Measurements from ENCODE around the gene VIT.

DNA sequence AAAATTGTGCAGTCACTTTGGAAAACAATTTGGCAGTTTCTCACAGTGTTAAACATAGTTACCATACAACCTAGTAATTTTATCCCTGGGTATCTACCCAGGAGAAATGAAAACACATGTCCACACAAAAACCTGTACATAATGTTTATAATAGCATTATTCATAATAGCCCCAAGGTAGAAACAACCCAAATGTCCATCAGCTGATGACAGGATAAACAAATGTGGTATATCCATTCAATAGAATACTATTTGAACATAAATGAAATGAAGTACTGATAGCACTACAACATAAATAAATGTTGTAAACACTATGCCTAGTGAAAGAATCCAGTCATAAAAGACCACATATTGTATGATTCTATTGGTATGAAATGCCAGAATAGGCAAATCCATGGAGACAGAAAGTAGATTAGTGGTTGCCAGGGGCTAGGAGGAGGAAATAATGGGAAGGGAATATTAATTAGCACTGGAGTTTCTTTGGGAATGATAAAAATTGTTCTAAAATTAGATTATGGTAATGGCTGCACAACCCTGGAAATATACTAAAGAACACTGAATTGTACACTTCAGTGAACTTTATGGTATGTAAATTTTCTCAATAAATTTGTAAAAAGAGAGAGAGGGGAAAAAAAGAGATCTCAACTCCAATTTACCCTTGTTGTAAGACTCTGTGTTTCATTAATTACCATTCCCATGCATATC, 20.8 kb upstream of the VIT start:
- TF ChIP-seq, protein P1, sequence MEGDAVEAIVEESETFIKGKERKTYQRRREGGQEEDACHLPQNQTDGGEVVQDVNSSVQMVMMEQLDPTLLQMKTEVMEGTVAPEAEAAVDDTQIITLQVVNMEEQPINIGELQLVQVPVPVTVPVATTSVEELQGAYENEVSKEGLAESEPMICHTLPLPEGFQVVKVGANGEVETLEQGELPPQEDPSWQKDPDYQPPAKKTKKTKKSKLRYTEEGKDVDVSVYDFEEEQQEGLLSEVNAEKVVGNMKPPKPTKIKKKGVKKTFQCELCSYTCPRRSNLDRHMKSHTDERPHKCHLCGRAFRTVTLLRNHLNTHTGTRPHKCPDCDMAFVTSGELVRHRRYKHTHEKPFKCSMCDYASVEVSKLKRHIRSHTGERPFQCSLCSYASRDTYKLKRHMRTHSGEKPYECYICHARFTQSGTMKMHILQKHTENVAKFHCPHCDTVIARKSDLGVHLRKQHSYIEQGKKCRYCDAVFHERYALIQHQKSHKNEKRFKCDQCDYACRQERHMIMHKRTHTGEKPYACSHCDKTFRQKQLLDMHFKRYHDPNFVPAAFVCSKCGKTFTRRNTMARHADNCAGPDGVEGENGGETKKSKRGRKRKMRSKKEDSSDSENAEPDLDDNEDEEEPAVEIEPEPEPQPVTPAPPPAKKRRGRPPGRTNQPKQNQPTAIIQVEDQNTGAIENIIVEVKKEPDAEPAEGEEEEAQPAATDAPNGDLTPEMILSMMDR (IDR thresholded peaks at IDR 0.05; ENCODE audit: poor library complexity) = no peak
- TF ChIP-seq EZH2phosphoT487 (IDR thresholded peaks at IDR 0.05; ENCODE audit: low read depth, severe bottlenecking, unreplicated experiment) (no peak), EZH2 (IDR thresholded peaks at IDR 0.05; ENCODE audit: borderline replicate concordance) (no peak)

Measured in hepatocyte (in vitro differentiated cells).